Natural killer cell treated with Interleukin-12 subunit alpha and Interleukin-12 subunit beta and Interleukin-15 and Interleukin-18, amount 100 ng/mL, for 72 hours (primary cell): ENCODE data around the gene ZPR1. TPM values are rescaled to one million over a fixed set of nuclear protein-coding genes. Genes with fewer than 3 reads are reported as not detected.

Experiments
- ATAC-seq, 2 donors: fragments of 150-1000 bp; cut with Tn5 transposase in 1 of 2; sonication (Bioruptor Pico), chemical (Tn5 transposase) in 1 of 2; 2 replicates each; pipeline ENCODE4 v1.10.0; 2021
- DNase-seq: peaks from one replicate; pipeline ENCODE4 v3.0.0; 2022; ENCODE audit warnings: low spot score
- H3K27ac Mint-ChIP-seq, 2 donors: 1 replicate in 1 of 2; 2 replicates in 1 of 2; pipeline ENCODE4 v1.8.0; 2022; ENCODE audit warnings: mixed read lengths in 2 of 2, mild to moderate bottlenecking in 1 of 2, moderate library complexity in 1 of 2
- H3K27me3 Mint-ChIP-seq, 2 donors: 1 replicate in 1 of 2; 2 replicates in 1 of 2; pipeline ENCODE4 v1.8.0; 2022; ENCODE audit warnings: mixed read lengths in 2 of 2
- H3K36me3 Mint-ChIP-seq: one replicate; pipeline ENCODE4 v1.8.0; 2022; ENCODE audit warnings: mixed read lengths
- H3K4me1 Mint-ChIP-seq, 2 donors: 1 replicate in 1 of 2; 2 replicates in 1 of 2; pipeline ENCODE4 v1.8.0; 2022; ENCODE audit warnings: low read depth in 2 of 2, mixed read lengths in 2 of 2, mild to moderate bottlenecking in 1 of 2
- H3K4me3 Mint-ChIP-seq: one replicate; pipeline ENCODE4 v1.8.0; 2022; ENCODE audit warnings: mixed read lengths
- H3K9me3 Mint-ChIP-seq: 2 replicates; pipeline ENCODE4 v1.8.0; 2022; ENCODE audit warnings: mixed read lengths
- total RNA-seq, 2 donors: library from RNA; stranded (reverse); gene quantifications; one replicate each; pipeline ENCODE4 v1.2.3, GENCODE V29; 2022

Gene ZPR1
- total RNA-seq, 2 donors from 2014 or later = 89.7 to 143 TPM

GRCh38 chr11:116829525-116830183 is 41.8 kb upstream of the ZPR1 start, which contains the start of gene APOC3:
Gene APOC3 (plus strand): TSS chr11:116829907. CDS start chr11:116830583, 676 bp downstream.
- no peaks in the 10 kb centered on the region for H3K36me3 Mint-ChIP-seq
- no peak within 1 kb of the TSS for H3K27ac Mint-ChIP-seq
- H3K9me3 Mint-ChIP-seq = no peaks in the 10 kb centered on the region
- H3K27me3 Mint-ChIP-seq = no peaks in the 10 kb centered on the region
- DNase-seq (peak; percentile 49), ATAC-seq (no peak)
- no peak within 1 kb of the TSS for H3K4me3 Mint-ChIP-seq
- H3K4me1 Mint-ChIP-seq = peaks cover under 1% of the 10 kb centered on the region in 2 donors

DNA sequence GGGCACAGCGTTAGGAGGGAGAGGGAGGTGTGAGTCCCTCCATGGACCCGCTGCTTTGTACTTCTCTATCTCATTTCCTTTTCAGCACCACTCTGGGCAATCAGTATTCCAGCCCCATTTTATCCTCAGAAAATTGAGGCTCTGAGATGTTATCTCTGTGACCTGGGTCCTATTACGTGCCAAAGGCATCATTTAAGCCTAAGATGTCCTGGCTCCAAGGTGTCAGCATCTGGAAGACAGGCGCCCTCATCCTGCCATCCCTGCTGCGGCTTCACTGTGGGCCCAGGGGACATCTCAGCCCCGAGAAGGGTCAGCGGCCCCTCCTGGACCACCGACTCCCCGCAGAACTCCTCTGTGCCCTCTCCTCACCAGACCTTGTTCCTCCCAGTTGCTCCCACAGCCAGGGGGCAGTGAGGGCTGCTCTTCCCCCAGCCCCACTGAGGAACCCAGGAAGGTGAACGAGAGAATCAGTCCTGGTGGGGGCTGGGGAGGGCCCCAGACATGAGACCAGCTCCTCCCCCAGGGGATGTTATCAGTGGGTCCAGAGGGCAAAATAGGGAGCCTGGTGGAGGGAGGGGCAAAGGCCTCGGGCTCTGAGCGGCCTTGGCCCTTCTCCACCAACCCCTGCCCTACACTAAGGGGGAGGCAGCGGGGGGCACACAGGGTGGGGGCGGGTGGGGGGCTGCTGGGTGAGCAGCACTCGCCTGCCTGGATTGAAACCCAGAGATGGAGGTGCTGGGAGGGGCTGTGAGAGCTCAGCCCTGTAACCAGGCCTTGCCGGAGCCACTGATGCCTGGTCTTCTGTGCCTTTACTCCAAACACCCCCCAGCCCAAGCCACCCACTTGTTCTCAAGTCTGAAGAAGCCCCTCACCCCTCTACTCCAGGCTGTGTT is 41.1 kb upstream of the ZPR1 start:
- Mint-ChIP-seq H3K9me3 (no peaks in the 10 kb centered on the region), H3K27ac (no peak overlapping the region), H3K4me1 (no peaks in the 10 kb centered on the region), H3K27me3 (no peaks in the 10 kb centered on the region), H3K4me3 (no peak overlapping the region), H3K36me3 (no peaks in the 10 kb centered on the region)
- ATAC-seq (no peak), DNase-seq (no peak)

GRCh38 chr11:116827461-116827860 is 39.6 kb upstream of the ZPR1 start:
- ATAC-seq (no peak), DNase-seq (no peak)
- no peak overlapping the region for H3K4me3 Mint-ChIP-seq
- no peaks in the 10 kb centered on the region for H3K4me1 Mint-ChIP-seq
- no peaks in the 10 kb centered on the region for H3K9me3 Mint-ChIP-seq
- no peaks in the 10 kb centered on the region for H3K36me3 Mint-ChIP-seq
- H3K27me3 Mint-ChIP-seq = no peaks in the 10 kb centered on the region
- H3K27ac Mint-ChIP-seq = no peak overlapping the region

DNA sequence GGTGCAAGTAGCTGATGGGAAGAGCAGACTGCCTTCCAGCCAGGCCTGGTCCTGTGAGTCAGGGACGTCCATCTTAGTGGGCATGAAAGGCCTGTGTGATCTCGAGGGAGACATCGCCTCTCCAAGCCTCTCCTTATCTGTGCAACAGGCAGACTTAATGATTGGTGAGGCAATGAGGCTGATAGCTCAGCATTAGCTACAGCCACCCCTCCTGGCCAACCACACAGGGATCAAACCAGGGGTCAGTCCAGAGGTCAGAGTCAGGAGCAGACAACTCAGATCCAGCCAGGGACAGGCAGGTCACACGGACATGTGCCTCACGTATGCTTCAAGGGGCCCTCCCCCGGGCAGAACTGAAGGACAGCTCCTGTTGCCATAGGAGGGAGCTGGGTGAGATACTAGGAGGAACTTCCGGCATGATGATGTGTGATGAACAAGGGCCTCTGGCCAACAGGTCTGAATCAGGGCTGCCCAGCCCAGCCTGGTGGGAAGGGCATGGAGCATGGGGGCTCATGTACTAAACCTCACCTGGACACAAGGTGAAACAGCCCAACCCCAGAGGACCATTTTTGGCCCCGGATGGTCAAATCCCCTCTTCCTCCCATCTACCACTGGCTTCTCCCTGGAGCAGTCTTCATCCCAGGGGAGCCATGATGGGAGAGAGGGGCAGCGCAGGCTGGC is 39.1 kb upstream of the ZPR1 start:
- Mint-ChIP-seq H3K4me3 (no peak overlapping the region), H3K4me1 (no peaks in the 10 kb centered on the region), H3K9me3 (no peaks in the 10 kb centered on the region), H3K27me3 (no peaks in the 10 kb centered on the region), H3K36me3 (no peaks in the 10 kb centered on the region), H3K27ac (no peak overlapping the region)
- ATAC-seq (no peak), DNase-seq (no peak)

DNA sequence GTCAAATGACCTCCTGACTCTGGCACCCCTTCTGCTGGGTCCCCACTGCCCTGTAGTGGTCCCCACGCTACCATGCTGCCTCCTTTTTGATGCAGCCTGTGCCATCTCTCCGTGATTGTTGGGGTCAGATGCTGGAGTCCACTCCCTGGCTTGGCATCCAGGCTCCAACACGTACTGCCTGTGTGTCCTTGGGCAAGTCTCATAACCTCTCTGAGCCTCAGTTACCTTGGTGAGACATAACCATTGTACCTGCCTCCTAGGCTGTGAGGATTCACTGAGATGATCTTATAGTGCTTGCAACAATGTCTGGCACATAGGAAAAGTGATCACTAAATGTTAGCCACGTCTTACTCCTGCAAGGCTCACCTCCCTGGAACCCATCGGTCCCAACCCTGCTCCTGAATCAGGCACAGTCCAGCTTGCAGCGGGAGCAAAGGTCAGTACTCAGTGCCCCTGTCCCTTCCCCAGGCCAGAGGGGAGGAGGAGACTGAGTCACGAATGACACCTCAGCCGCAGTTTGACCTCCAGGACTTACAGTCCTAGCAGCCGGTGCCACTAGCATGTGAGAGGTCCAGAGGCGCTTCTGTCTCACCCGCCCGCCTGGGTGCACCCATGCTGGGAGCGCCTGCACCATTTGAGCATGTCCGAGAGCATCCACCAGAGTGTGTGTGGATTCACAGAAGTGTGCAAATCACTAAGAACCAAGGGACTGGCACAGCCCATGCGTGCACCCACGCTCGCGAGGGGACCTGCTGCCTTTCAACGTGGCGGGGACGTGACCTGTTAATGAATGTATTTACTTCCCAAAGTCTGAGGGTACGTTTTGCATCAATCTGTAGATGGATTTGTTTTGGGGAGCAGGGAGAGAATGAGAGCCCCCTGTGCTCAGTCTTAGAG is 38.3 kb upstream of the ZPR1 start:
- H3K4me3 Mint-ChIP-seq = no peak overlapping the region
- H3K9me3 Mint-ChIP-seq = no peaks in the 10 kb centered on the region
- no peaks in the 10 kb centered on the region for H3K4me1 Mint-ChIP-seq
- no peak for ATAC-seq
- H3K27me3 Mint-ChIP-seq = no peaks in the 10 kb centered on the region
- H3K36me3 Mint-ChIP-seq = no peaks in the 10 kb centered on the region
- DNase-seq = no peak
- no peak overlapping the region for H3K27ac Mint-ChIP-seq

GRCh38 chr11:116825434-116825833 is 37.6 kb upstream of the ZPR1 start:
- H3K4me3 Mint-ChIP-seq = no peak overlapping the region
- no peak for DNase-seq
- no peaks in the 10 kb centered on the region for H3K9me3 Mint-ChIP-seq
- H3K4me1 Mint-ChIP-seq = no peaks in the 10 kb centered on the region
- ATAC-seq = no peak
- no peak overlapping the region for H3K27ac Mint-ChIP-seq
- no peaks in the 10 kb centered on the region for H3K27me3 Mint-ChIP-seq
- no peaks in the 10 kb centered on the region for H3K36me3 Mint-ChIP-seq

DNA sequence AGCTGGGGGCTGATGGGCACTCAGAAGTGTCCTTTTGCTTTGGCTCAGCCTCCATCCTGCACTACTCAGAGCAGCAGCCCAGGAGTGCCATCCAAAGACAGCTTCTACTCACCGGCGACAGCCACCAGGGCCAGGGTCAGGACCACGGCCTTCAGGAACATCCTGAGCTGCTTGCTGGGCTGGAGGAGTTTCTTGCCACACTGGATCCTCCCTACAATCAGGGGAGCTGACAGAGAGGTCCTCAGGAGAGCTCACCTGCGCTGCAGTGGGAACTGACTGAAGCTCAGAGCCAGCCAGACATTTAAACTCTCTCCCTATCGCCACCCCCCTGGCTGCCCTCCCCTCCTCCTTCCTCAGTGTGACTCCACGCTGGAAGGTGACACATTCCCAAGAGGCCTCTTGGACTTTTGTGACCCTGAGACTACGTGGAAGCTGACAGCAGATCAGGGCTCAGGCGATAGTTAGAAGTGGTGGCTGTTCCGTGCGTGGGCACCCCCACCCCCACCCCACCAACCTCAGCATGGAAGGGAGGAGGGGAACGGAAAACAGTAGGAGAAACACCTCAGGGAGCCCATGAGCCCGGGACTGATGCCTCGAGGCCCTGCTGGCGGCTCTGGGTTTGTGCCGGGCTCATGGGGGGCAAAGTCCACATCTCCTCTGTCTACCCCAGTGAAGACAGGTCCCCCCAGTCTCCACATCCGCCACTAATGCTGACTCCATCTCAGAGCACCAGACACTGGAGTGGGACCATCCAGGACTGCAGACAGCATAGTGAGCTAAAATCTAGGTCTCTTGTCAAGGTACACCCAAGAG is 35.4 kb upstream of the ZPR1 start, which contains the start of gene APOA4:
APOA4 (minus strand) TSS at position 274 of the 813 bp plus-strand sequence; CDS start at position 161, 113 bp downstream.
- DNase-seq (no peak), ATAC-seq (peak in 1 of 2 donors; percentile 30)
- H3K4me1 Mint-ChIP-seq = no peaks in the 10 kb centered on the region
- no peak within 1 kb of the TSS for H3K4me3 Mint-ChIP-seq
- no peaks in the 10 kb centered on the region for H3K9me3 Mint-ChIP-seq
- no peaks in the 10 kb centered on the region for H3K36me3 Mint-ChIP-seq
- no peaks in the 10 kb centered on the region for H3K27me3 Mint-ChIP-seq
- H3K27ac Mint-ChIP-seq = no peak within 1 kb of the TSS

GRCh38 chr11:116822575-116822974 is 34.8 kb upstream of the ZPR1 start:
- no peak overlapping the region for H3K4me3 Mint-ChIP-seq
- ATAC-seq = no peak
- no peaks in the 10 kb centered on the region for H3K27me3 Mint-ChIP-seq
- no peaks in the 10 kb centered on the region for H3K4me1 Mint-ChIP-seq
- H3K36me3 Mint-ChIP-seq = no peaks in the 10 kb centered on the region
- H3K9me3 Mint-ChIP-seq = no peaks in the 10 kb centered on the region
- no peak for DNase-seq
- no peak overlapping the region for H3K27ac Mint-ChIP-seq

GRCh38 chr11:116821050-116821918 is 33.5 kb upstream of the ZPR1 start:
- DNase-seq = no peak
- Mint-ChIP-seq H3K36me3 (no peaks in the 10 kb centered on the region), H3K9me3 (no peaks in the 10 kb centered on the region), H3K4me1 (no peaks in the 10 kb centered on the region), H3K4me3 (no peak overlapping the region), H3K27me3 (no peaks in the 10 kb centered on the region), H3K27ac (no peak overlapping the region)
- no peak for ATAC-seq

DNA sequence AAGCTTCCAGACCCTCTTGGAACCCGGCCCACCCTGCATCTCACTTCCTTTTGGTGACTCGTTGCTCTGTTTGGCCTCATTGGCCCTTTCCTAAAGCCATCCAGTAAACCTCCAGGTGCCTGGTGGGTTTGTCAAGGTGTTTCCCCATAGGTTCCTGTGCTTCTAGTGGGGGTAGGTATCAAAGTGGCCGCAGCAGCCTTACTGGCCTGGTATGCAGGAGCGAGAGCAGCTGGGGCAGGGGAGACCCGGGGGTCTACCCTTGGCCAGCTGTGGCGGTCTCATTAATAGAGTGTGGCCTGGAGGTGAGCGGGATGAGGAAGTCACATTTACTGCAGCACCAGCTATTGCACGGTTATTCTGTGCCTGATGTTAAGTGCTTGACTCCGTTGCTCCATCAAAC is 31.2 kb upstream of the ZPR1 start:
- Mint-ChIP-seq H3K27me3 (no peaks in the 10 kb centered on the region), H3K27ac (no peak overlapping the region), H3K4me3 (no peak overlapping the region), H3K4me1 (no peaks in the 10 kb centered on the region), H3K9me3 (no peaks in the 10 kb centered on the region), H3K36me3 (no peaks in the 10 kb centered on the region)
- ATAC-seq (no peak), DNase-seq (no peak)

DNA sequence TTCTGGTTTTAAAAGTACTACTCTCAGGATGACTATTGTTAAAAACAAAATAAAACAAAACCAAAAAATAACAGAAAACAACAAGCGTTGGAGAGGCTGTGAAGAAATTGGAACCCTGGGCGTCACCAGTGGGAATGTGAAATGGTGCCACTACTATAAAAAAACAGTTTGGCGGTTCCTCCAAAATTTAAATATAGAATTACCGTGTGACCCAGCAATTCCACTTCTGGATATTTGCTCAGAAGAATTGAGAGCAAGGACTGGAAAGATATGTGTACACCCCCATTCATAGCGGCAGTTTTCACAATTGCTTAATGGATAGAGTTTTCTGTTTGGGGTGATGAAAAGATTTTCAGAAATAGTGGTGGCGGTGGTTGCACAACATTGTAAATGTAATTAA is 26.7 kb upstream of the ZPR1 start:
- H3K36me3 Mint-ChIP-seq = no peaks in the 10 kb centered on the region
- H3K27me3 Mint-ChIP-seq = no peaks in the 10 kb centered on the region
- no peak overlapping the region for H3K4me3 Mint-ChIP-seq
- no peak for ATAC-seq
- no peaks in the 10 kb centered on the region for H3K9me3 Mint-ChIP-seq
- H3K4me1 Mint-ChIP-seq = peaks cover 0 to 8% of the 10 kb centered on the region in 2 donors
- DNase-seq = no peak
- H3K27ac Mint-ChIP-seq = no peak overlapping the region
